ENCODE results near the gene TSSK2. TPM values are rescaled to one million over a fixed set of nuclear protein-coding genes. Genes with fewer than 3 reads are reported as not detected.

The TSSK2 gene
- total and polyA plus RNA-seq, 2 of the 8 experiments (the other 6 are each of a cell fraction or from before 2014, with no cell fraction given) = not detected

DNA sequence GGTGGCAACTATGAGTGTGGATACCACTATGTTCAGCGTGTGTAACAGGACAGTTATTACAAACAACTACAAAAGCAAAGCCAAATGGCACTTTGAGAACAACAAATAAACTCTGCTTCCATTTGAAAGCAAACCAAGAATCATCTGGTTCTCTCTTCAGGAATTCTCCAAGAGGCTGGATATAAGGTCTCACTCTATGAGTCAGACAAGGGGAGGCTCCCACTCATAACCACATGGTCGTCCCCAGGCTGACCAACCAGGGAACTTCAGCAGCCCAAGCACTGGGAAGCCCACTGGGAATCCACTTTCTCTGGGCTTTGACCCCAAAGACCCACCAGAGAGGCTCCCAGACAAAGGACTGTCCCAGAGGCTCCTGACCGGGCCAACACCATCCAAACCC is 44.2 kb upstream of the TSSK2 start (continued):
- no peak for TF ChIP-seq HDAC6 (IDR thresholded peaks at IDR 0.05; ENCODE audit: low read depth, low read length)
- no peak for TF ChIP-seq E2F6 (IDR thresholded peaks at IDR 0.05)
- TF ChIP-seq TEAD4 (IDR thresholded peaks at IDR 0.05; ENCODE audit: low read depth, low read length) = no peak
- TF ChIP-seq BCL11A (IDR thresholded peaks at IDR 0.05; ENCODE audit: low read depth in 2 of 2, low read length in 2 of 2) = no peak
- TF ChIP-seq CBX5 (IDR thresholded peaks at IDR 0.05; ENCODE audit: low read depth, low read length) = no peak

Measured in H1 (cell line).